HG03039 (cell line): ENCODE data around the gene PRIMPOL.

Source experiments
- ATAC-seq: cut with Tn5 transposase; IDR thresholded peaks from one replicate; pipeline ENCODE4 v1.9.1; 2021; ENCODE audit warnings: mild to moderate bottlenecking, moderate library complexity; ENCODE audit not compliant: unreplicated experiment

The PRIMPOL gene

DNA sequence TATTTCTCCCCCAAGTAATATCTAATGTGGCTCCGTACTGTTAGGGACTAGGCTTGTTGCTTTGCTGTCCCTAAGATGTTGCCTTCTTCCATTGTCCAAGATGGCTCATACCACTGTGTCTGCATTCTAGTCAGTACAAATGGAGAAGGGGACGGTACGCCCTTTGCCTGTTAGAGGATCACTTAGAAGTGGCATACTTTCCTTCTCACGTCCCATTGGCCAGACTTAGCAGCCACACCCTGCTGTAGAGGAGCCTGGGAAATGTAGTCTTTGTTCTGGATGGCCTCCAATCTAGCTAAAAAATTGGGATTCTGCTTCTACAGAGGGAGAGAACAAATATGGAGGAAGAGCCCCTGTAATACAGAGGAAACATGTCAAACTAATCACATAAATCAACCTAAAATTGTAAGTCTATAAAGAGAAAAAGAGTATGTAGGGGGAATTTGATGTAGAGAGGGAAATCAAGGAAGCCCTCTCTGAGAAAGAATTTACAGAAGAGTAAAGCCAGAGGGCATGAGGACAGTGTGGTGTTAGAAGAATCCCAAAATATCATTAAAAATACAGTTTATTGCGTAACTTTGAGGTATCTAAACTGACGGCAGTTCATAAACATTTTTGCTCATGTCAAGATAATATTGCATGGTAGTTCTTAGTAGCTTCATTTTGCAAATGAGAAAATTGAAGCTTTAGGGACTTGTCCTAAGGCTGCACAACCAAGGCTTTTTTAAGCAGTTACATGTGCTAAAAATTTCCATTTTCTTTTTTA, 15.1 kb downstream of the PRIMPOL start:
- no peak for ATAC-seq

DNA sequence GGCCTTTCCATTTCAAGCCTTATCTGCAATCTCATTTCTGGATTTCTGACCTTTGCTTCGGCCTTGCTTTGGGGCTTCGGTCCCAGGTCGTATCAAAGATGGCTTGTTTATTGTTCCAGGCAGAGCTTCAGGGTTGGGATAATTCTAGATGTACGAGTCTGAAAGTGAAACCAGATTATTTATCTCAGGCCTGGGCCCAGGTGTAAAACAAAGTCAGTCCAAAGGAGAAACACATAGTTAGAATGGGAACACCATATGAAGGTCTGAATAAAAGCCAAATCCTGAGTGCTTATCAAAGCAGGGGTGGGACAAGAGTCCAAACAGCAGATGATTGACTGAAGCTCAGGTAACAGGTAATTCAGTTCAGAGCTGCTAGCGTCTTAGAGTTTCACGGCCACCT, 17.1 kb downstream of the PRIMPOL start:
- no peak for ATAC-seq

DNA sequence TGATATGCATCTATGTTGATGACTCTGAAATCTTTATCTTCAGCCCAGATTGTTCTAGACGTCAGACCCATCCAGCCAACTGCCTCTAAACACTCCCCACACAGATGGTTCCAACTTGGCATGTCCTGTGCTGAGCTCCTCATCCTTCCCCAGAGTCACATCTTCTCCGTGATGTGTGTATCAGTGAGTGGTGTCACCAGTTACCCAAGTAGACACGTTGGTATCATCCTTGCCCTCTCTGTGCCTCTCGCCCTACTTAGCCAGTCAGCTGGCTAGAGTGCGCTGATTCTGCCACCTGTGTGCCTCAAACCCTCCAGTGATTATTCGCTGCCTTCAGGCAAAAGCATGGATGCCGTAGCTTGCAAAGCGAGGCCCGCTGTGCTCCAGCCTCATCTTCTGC, 18.6 kb downstream of the PRIMPOL start:
- no peak for ATAC-seq

DNA sequence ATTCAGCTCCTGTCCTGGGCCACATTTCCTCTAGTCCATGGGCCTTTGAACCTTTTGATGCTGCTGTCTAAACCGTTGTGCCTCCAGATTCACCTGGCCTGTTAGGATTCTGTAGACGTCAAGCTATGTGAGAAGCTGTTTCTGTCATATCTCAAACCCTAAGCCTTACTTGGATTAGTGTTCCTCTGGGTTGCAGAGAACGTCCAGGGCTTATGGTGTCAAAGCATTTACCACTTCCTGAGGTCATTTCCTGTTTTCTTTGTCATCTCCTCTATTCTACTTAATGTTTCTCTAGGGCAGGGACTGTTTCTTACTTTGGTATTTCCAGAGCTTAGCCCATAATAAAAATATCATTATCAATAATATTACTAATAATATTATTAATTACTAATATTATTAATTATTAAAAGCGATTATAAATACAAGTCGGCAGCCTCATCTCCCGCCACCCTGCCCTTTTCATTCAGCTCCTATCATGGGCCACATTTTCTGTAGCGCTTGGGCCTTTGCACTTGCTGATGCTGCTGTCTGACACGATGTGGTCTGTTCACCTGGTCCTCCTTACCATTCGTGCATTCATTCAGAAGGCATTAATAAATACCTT, 19.1 kb downstream of the PRIMPOL start:
- no peak for ATAC-seq

DNA sequence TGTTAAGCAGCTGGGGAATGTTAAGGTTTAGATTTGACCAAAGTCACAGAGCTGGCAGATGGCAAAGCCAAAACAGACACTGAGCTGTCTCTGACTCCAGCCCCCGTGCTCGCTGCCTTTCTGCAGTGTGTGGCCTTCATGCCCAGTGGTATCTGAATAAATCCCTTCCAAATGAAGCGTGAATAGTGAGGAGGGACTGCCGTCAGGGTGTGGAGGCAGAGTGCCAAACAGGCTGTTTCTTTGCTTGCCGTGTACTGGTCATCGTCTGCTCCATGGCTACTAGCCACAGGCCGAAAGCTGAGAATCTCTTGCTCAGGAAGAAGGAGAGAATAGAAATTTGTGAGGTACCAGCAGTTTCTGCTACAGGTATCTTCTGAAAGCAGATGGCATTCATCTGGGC, 19.7 kb downstream of the PRIMPOL start:
- ATAC-seq, result no peak

DNA sequence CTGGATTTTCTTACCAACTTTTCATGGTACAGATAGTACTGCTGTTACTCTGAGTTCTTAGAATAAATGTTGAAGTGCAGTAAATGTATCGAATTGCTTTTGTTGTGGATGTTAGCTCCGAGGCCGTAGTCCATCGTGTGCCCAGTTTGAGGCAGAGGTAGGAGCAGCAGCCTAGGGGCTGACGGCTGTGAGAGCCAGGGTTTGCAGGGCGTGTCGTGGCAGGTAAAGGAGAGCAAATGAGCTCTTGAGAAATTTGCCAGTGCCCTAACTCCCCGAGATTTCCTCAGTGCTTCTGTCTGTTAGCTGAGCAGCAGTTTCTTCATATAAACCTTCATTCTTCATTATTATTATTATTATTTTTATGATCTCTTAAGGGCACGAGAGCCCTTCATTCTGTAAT, 21.6 kb downstream of the PRIMPOL start:
- ATAC-seq, result no peak

DNA sequence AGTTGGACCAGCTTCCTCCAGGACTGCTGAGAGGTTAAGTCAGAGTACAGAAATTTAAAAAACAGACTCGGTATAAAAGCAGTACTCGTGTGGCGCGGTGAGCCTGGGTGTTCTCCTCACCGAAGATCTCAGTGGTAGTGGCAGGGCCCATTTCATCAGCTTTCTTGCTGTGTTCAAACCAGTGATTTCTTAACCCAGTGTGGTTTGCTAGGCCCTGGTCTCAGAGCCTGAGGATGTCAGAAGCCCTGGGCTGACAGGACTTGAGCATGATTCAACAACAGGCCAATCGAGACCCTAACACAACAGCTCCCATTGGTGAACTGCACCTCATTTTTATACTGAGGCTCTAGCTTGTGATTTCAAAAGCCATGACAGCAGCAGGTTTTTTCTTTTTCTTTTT, 23.2 kb downstream of the PRIMPOL start:
- ATAC-seq, result no peak

DNA sequence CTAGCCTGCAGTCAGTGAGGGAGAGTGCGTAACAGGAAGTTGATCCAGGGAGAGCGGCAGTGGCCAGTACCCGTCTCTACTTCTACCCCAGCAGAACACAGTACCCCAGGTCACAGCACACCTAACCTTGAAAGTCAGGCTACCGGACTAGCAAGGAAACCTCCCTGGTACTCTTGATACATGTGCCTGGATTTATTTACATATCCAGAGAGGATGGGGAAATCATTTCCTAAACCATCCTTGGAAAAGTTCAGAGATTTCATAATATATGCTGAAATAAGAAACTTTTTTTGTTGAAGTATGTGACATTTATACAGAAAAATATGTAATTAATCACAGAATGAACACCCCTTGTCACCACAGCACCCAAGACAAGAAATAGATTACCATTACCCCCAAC, 24.5 kb downstream of the PRIMPOL start:
- no peak for ATAC-seq

DNA sequence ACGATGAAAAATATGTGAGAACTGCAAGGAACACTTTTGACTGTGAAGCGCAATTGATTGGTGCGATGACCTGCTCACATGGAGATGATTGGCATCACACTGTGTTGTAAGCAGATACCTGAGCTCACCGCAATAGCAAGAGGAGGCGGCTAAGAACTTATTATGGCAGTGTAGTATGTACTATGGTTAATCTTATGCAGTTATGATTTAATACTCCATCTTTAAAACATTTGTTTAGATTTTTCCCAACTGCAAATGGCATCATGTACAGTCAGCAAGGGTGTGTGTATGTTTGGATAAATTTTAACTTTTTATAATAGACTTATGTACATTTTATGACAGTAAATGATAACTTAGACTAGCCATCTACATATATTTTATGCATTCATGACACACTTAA, 25.5 kb downstream of the PRIMPOL start:
- ATAC-seq, result no peak

DNA sequence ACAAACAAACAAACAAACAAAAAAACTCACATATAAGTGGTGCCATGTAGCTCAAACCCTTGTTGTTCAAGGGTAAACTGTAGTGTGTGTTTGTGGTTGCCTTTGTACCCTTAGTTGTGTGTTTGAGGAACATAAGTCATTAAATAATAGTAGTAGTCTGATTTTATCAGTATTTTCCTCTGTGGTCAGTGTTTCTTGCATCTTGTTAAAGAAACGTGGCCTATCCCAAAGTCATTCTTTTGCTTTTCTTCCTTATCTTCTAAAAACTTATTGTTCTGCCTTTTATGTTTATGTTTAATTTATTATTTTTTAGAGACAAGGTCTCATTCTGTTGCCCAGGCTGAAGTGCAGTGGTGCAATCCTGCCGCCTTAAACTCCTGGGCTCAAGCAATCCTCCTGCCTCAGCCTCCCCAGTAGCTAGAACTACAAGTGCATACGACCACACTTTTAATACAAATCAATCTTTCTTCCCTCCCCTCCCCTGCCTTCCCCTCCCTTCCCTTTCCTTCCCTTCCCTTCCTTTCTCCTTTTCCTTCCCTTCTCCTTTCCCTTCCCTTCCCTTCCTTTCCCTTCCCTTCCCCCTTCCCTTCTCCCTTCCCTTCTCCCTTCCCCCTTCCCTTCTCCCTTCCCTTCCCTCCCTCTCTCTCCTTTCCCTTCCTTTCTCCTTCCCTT, 26.4 kb downstream of the PRIMPOL start:
- no peak for ATAC-seq

DNA sequence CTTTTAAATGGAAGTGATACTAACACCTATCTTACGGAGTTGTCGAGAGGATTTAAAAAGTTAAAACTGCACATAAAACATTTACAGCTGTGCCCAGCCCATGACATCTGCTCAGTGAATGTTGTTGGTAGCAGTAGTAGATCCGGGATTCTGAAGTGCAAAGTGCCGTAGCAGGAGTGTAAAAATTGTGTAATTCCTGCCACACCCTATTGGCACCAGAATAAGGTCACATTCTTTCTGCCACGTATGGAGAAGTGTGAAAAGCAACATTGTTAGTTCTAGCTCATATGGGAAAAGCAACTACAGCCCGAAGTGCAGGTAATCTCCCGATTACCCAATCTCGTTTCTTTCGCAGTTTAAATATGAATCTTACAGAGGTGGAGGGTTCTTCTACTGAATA, 31.2 kb downstream of the PRIMPOL start:
- ATAC-seq, result no peak

DNA sequence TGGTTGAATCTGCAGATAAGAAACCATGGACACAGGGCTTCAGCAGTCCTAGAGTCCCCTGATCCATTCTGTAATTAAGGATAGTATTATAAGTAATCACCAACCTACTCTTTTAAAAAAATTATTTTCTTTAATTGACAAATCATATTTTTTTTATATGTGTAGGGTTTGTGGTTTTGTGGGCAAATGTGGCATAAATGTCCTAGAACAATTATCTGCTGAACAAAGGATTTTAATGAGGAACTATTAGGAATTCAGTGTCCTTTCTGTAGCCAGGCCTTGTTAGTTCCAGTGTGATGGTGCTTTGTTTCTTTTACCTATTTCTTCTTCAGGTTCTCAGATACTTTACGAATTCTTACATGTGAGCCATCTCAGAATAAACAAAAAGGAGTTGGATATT, 32.4 kb downstream of the PRIMPOL start:
- no peak for ATAC-seq

DNA sequence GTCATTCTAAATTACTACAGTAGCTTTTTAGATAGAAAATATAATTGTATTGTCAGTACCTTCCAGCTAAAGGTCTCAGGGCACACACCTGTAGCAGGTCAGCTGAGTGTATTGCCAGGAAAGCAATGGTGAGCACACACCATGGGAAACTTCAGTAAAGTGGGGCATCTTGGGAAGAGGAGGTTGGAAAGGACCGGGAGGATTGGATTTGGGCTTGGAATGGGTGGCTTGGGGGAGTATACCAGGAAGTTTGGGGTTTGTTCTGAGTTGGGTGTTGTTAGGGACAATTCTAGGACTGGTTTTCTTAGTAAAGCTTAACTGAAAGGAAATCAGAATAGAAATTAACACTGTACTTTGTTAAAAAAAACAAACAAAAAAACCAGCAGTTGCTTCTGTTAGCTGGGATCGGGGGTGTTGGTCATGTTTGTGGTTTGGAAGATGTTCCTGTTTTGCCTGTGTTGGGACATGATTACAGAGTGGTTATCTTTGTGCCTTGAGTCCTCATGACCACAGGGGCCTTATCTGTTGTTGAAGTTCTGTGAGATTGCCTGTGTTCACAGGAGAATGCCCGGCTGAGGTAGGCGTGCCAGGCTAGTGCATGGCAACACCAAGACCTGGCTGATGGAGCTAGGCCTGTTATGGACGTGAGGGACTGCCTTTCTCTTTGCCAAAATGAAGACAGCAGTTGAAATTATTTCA, 35.1 kb downstream of the PRIMPOL start:
- no peak for ATAC-seq

DNA sequence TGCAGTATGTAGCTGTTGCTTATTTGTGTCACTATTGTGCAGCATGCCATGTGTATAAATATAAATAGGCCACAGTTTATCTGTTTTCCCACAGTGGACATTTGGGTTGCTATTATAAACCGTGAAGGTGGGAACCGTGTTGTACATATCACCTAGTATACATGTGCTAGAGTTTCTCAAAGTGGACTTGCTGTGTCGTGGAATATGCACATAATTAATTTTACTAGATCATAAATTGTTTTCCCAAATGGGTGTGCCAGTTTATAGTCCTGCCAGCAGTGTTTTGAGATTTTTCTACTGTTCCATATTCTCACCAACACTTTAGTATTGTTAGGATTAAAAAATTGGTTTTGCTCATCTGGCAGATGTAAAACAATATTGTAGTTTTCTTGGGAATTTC, 38.5 kb downstream of the PRIMPOL start:
- ATAC-seq, result no peak

DNA sequence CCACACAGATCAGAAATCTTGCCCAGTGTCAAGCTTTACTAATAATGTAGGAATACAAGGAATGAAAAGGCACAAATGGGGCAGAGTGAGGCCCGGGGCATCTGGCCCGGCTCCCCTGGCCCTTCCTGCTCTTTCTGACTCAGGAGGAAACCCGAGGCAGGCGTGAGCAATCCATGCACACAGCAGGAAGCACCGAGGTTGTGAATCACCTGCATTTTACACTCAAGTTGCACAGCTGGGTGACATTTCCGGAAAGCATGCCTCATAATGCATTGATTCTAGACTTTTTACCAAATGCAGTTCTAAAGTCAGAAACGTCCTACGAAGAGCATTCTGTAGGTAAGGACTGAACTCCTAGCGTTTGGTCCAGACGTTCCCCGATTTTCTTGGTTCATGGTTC, 38.9 kb downstream of the PRIMPOL start:
- ATAC-seq, result no peak

DNA sequence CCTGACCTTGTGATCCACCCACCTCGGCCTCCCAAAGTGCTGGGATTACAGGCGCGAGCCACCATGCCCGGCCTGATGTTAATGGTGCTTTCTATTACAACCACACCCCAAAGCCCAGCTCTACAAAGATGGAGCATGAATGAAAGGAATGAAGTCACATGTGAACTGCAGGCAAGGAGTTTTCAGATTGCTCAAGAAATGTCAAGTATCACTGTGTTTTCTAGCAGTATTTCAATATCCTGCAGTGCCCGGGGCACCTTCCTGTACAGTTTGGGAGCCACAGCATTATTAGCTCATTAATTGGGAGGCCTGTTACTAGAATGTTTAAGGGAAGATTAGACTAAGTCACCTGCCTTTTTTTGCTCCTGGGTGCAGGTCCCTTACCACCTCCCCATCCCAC, 40.1 kb downstream of the PRIMPOL start:
- no peak for ATAC-seq

DNA sequence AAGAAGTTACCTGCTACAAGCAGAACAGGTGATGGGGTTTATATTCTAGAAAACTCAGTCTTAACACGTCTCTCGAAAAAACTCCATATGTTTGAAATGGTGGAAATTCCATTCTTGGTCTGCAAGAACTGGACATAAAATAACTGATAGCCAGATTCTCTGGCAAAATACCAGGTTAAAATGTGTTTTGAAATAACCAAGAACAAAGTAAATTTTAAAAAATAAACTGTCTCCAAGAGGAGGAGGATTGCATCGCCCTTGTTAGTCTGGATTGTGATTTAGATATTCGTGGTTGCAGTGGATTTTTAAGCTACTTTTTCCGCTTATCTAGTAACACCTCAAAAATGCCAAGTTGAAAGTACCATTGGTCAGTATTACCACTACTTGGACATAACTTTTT, 43.5 kb downstream of the PRIMPOL start:
- ATAC-seq, result no peak

DNA sequence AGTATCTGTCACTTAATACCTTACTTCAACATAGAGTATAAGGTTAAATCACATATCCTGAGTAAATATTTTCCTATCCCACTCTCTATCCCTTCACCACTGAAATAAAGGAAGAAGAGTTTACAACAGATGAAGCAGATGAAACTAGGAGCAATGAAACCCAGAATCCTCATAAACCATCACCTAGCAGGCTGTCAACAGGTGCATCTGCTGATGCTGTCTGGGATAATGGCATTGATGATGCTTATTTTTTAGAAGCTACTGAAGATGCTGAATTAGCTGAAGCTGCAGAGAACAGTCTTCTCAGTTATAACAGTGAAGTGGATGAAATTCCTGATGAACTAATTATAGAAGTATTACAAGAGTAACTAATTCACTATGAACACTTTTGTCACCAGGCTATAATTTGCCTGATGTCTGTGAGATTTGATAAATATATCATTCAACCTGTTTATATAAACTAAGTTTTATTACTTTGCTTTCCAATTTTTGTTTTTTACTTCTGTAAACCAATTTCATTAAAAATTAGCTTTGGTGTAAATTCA, 44.9 kb downstream of the PRIMPOL start:
- ATAC-seq, result no peak

DNA sequence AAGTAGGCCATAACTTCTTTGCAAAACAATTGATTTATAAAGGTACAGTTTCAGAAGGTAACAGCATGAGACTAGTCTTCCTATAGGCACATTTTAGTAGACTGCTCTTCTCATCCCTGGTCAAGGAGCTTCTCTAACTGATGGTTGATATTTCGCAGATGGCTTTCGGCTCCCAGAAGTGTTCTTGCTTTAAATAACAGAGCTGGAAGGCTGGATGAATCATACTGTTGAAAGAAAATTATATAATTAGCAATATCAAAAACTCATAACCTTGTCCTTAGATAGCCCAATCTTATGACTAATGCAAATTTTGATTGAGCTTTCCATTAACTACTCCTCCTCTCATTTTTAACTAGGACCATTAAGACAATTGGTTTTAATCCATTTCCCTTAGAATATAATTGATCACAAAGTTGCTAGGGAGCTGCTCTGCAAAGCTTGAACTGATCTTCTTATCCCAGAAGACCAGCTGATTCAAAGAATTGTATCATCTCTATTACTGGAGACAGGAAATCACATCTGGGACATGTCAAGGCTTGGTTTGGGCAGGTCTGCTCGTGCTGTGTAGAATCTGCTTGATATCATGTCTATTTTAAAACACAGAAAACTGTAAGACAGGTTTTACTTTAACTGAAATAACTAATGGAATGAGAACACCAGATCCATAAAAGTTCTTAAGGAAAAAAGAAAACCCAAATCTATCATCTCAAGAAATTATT, 45.8 kb downstream of the PRIMPOL start:
- no peak for ATAC-seq

DNA sequence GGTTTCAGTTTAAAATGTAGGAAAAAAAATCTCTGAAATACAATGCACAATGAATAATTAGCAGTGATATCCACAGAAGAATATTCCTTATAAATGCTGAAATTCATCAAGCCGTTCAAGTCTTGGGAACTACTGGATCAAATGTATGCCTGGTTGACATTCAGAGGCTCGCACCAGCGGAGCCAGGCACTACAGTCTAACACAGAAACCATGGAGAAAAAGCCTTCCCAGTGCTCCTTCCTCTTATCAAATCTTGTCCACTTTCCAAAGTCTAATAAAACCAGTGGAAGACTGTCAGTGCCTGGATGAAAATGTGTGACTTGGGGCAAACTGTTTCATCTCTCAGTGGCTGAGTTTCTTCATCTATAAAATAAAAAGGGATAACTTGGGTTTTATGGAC, 48.4 kb downstream of the PRIMPOL start:
- no peak for ATAC-seq

DNA sequence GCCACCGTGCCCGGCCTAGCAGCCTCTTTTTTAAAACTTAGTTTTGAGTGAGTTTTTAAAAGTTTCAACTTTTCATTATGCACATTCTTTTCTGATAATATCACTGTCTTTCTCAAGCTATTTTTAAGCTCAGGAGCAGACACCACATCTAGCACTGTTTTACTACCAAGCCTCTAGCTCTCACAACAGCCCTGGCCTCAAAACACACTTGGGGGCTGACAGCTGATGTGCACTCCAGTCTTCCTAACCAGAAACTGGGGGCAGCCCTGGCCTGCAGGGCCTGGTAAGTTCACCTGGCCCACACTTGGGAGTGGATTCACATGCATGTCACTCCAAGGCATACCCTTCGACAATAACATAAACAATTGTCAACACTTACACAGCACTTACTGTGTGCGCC, 50.4 kb downstream of the PRIMPOL start:
- ATAC-seq, result no peak
